ENCODE results near the gene NRP2.

DNA sequence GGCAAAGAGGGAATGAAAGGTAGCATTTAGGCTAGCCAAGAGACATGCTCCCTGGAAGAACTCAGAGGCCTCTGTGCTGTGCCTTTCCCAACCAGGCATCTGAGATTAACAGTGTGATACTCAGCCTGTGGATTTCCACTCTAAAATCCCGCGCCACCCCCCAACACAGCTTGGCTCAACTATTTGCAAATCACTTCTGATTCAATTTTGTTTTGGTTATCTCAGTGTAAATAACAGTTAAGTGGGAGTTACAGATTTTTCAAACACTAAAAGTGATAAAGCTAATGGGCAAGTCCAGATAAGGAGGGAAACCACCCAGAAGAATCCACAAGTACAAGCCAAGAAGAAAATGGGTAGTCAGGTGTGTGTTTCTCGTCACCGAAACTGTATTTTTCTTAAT is 1.4 kb upstream of the NRP2 start:
- TF ChIP-seq, protein P1, sequence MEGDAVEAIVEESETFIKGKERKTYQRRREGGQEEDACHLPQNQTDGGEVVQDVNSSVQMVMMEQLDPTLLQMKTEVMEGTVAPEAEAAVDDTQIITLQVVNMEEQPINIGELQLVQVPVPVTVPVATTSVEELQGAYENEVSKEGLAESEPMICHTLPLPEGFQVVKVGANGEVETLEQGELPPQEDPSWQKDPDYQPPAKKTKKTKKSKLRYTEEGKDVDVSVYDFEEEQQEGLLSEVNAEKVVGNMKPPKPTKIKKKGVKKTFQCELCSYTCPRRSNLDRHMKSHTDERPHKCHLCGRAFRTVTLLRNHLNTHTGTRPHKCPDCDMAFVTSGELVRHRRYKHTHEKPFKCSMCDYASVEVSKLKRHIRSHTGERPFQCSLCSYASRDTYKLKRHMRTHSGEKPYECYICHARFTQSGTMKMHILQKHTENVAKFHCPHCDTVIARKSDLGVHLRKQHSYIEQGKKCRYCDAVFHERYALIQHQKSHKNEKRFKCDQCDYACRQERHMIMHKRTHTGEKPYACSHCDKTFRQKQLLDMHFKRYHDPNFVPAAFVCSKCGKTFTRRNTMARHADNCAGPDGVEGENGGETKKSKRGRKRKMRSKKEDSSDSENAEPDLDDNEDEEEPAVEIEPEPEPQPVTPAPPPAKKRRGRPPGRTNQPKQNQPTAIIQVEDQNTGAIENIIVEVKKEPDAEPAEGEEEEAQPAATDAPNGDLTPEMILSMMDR (conservative IDR thresholded peaks at IDR 0.05) = no peak
- TF ChIP-seq EZH2 (IDR thresholded peaks at IDR 0.05; ENCODE audit: low read depth) = no peak

Data from PC-9 (cell line).